NCI-H2196 treated with DMSO at 0.1 percent for 48 hours (cell line): ENCODE measurements around the gene GMPR2.

Experiments
- DNase-seq: peaks from one replicate; lab custom pipeline; 2025; ENCODE audit not compliant: unreplicated experiment; lab: John Stamatoyannopoulos, UW

The GMPR2 gene

GRCh38 chr14:24250354-24250753 lies 17.6 kb downstream of the GMPR2 start:
- DNase-seq, result no peak

DNA sequence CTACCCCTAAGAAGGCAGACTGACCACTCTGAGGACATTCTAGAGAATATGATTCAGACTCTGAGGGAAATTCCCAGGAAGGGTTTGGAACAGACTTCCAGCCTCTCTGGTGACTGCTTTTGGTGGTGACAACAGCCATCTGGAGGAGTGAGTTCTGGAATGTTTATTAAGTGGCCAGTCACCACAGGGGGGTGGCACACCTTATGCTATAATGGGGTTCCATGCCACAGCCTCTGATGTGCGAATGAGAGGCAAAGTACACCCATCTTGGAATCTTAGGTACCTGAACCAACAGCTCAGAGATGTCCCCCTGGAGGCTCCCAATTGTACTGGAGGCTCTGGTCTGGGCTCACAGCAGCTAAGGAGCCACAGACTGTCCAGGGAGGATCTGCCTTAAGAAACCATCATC lies 19.2 kb downstream of the GMPR2 start:
- DNase-seq, result no peak

DNA sequence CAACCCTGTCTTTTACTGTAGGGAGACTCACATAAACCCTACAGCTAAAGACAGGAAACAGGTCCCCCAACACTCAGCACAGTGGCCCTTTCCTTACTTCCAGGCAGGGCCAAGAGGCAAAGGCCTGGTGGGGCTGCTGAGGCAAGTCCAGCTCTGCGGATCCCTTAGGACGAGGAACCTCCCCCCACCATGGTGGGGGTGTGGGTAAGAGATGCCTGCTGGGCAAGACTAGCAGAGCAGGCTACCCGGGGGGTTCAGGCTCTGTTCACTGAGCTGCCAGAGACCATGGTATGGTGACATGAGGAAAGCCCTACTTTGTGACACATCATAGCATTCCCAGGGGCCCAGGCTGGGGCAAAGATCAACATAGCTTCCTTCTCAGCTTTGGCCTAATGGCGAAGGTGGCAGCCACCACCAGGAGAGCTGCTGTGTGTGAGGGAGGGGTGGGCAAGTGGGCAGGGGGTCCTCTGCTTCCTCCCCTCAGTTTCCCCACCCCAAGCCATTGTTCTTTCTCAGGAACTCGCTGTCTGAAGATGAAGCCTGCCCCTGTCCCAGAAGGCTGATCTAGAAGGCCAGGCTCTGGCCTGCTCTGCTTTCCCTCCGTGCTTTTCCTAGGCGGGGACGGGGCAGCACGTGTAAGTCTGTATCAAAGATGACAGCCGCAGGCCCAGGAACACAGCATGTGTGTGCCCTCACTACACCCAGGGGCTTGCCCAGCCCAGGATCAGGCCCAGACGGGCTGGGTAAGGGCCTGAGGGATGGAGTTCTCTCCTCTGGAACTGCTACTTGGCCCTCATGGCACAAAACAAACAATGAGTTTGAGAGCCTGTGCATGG lies 19.8 kb downstream of the GMPR2 start:
- no peak for DNase-seq

- DNase-seq, result no peak
Observed at GRCh38 chr14:24253936-24254335, 21.2 kb downstream of the GMPR2 start.

GRCh38 chr14:24254630-24255392 lies 22.1 kb downstream of the GMPR2 start:
- DNase-seq, result no peak

GRCh38 chr14:24255438-24255837 lies 22.7 kb downstream of the GMPR2 start:
- DNase-seq, result no peak

DNA sequence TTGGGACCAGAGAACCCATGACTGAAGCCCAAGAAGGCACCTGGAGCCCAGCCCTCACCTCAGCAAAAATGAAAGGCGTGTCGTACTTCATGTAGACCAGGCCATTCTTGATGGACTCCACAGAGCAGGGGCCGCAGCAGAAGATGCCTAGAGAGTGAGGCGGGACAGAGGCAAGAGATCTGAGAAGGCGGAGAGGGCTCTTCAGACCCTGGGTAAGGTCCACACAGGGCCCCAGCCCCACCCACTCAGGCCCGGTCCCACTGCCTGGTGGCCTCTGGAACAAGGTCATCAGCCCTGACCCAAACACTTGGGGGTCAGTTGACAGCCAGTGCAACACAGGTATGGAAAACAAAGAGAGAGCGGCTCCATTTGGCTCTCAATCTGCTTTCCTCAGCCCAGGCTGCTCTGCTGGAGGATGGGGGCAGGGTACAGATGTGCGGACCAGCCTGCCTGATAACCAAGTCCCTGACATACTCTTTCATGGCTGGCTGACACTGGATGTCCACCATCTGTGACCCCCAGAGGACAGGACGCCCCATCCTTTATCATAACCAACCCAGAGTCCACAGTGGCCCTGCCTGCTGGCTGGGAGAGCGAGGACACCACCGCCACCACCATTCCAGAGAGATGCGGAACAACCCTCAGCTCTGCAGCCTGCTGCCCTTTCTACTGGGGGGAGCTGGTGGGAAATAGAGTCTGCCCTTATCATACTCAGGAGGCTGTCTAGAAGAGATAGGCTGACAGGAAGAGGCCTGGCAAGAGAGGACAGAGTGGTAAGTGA lies 23.4 kb downstream of the GMPR2 start:
- DNase-seq, result no peak

DNA sequence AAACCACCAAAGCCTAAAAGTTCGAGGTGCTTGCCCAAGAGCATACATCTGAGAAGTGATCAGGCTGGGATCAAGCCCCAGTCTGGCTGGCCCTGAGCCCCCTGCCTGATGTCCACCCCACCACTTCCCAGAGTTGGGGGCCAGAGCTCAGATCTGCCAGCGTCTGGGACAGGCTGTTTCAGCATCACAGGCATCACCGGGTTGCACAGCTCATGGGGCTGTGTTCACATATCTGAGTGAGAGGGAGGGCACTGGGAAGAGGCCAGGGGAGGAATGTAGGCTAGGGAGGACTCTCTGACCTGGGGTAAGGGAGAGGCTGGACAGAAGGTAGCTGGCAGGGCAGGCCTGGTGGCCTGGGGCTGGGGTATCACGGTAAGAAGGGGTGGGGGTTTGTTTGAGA lies 24.2 kb downstream of the GMPR2 start:
- DNase-seq, result no peak

GRCh38 chr14:24258119-24258518 lies 25.4 kb downstream of the GMPR2 start:
- DNase-seq, result no peak

GRCh38 chr14:24258548-24259265 lies 26.0 kb downstream of the GMPR2 start:
- no peak for DNase-seq

DNA sequence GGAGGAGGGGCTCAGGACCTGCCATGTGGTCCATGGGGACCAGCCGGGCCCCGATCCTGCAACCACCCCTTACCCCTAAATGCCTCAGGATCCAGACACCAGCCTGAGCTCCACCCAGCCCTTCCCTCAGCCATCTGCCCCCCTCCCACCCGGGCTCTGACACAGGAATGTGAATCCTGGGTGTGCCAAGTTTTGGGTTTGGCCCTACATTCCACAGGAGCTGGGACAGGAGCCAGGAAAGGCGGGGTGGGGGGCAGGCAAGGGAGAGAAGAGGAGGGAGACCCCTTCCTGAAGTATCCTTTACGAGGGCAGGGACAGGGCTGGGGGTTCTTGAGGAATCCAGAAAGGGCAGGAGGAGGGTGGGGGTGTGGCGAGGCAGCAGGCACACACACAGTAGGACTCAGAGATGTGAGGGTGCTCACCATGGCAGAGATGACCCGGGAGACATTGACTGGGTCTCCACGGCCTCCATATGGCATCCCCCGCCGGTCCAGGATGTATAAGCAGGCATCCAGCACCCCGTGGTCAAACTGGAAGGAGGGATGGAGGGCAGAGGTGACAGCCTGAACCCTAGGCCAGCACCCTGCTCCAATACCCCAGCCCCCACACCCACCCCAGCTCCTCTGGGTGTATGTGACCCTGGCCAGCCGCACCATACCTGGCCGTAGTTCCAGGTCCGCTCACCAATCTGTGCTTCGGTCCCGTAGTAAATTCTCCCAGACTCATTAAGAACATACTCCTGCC lies 26.7 kb downstream of the GMPR2 start:
- DNase-seq, result no peak

GRCh38 chr14:24260026-24260779 lies 27.5 kb downstream of the GMPR2 start:
- no peak for DNase-seq

GRCh38 chr14:24260780-24261157 lies 28.0 kb downstream of the GMPR2 start:
- DNase-seq, result no peak

- DNase-seq, result no peak
Observed at GRCh38 chr14:24261256-24261968, 28.7 kb downstream of the GMPR2 start.

GRCh38 chr14:24261969-24262327 lies 29.2 kb downstream of the GMPR2 start:
- no peak for DNase-seq

DNA sequence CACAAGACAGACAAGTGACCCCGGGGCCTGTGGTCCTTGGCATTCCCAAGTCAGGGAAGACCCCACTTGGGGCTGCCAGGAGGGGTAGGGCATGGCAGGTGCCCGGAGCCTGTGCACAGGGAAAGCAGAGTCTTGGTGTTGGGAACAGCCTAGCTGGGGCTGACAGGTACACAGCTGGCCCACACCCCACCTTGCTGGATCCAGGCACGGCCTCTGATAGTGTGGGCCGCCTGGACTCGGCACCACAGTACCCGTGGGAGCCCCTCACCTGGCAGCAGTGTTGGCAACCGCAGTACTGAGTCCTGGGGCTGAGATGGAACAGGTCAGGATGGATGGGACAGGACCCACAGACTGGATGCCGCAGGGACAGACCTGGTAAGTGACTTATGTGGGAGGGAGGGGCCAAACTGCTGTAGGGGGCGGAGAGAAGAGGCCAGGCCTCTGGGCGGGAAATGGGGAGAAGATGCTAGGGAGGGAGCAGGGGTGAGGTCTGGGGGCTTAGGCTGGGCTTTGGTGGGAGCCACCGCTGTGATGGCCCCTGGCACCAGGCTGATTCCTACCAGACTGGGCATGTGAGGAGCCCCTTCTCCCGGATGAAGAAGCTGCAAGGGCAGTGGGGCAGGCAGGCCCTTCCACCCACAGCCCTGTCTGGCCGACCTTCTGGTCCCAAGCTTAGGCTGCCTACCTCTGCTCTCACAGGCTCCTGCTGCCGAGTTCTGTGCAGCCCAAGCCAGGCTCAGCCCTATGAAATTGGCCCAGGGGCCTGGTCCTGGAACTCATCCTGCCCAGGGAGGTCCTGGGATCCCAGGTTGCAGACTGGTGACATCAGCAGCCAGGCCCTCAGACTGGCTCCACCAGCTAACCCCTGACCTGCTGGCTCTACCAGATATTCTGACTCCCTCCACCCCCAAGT lies 30.3 kb downstream of the GMPR2 start, which contains the start of gene TGM1:
Gene TGM1, minus strand, starts transcription at position 357 of the 913 bp plus-strand sequence. CDS start 825 bp downstream, outside the sequence.
- DNase-seq, result no peak

DNA sequence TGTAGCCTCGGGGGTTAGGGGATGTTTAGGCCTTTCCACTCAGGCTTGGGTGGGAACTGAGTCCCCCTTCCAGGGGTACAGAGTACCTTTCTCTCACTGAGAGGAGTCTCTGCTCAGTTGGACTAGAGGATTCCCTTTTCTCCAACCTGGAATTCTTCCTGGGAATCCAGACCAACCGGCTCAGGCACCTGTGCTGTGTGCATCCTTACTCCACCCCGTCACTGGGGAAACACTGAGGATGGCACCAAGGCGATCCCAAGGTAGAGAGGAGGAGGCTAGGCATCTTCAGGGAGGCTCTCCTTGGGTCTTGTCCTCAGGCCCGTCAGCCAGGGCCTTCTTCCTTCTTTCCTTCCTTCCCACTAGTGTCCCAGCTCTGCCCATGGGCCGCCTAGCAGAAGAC lies 31.1 kb downstream of the GMPR2 start:
- DNase-seq, result no peak

DNA sequence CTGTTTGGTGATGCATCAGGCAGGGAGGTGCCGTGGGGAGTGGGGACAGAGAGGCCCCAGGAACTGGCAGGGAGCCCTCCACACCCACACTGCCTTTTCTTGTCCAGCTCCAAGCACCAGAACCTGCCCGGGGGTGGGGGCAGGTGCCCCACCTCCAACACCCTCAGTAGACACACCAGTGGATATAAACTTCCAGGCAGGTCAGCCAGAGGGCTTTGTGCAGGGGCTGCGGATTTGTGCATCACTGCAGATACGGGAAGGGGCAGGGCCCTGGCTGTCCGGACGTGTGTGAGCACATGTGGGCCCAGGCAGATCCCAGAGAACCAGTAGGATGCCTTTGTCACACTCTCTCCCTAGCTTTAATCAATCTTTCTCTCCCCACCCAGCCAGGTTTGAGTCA lies 31.6 kb downstream of the GMPR2 start:
- DNase-seq, result no peak
